Mammary epithelial cell (primary cell): ENCODE data around the gene KRTAP5-10.
"Not testable (repeated sequence)": the region's sequence is repeated elsewhere in the genome, so short reads cannot be mapped to it uniquely, and the experiment has no call there.

Experiments
- CTCF ChIP-seq, 2 donors: IDR thresholded peaks in 1 of 2; conservative IDR thresholded peaks in 1 of 2; 2 replicates each; pipeline ENCODE4 v1.5.1; 2011 to 2012; ENCODE audit warnings: inconsistent platforms in 2 of 2, low read length in 2 of 2, mild to moderate bottlenecking in 2 of 2, control low read depth in 1 of 2, low read depth in 1 of 2; ENCODE audit not compliant: insufficient read depth in 1 of 2; ENCODE audit errors: extremely low read depth in 1 of 2
- EZH2 ChIP-seq: IDR thresholded peaks from 2 replicates; pipeline ENCODE4 v1.6.1; 2012; ENCODE audit warnings: low read length, inconsistent platforms, borderline replicate concordance

- TF ChIP-seq CTCF (conservative IDR thresholded peaks at IDR 0.05 in 1 of 2, IDR thresholded peaks at IDR 0.05 in 1 of 2; ENCODE audit: extremely low read depth in 1 of 2, insufficient read depth in 1 of 2, low read depth in 1 of 2, low read length in 2 of 2); EZH2: not testable (repeated sequence)
These were observed 23.0 kb downstream of the KRTAP5-10 start for GRCh38 chr11:71588314-71588713.
